GM19395 (cell line): ENCODE data around the gene TCN1.

ENCODE experiments used
- ATAC-seq: cut with Tn5 transposase; IDR thresholded peaks from one replicate; pipeline ENCODE4 v1.9.1; 2021; ENCODE audit warnings: mild to moderate bottlenecking, moderate library complexity; ENCODE audit not compliant: unreplicated experiment

Gene TCN1

DNA sequence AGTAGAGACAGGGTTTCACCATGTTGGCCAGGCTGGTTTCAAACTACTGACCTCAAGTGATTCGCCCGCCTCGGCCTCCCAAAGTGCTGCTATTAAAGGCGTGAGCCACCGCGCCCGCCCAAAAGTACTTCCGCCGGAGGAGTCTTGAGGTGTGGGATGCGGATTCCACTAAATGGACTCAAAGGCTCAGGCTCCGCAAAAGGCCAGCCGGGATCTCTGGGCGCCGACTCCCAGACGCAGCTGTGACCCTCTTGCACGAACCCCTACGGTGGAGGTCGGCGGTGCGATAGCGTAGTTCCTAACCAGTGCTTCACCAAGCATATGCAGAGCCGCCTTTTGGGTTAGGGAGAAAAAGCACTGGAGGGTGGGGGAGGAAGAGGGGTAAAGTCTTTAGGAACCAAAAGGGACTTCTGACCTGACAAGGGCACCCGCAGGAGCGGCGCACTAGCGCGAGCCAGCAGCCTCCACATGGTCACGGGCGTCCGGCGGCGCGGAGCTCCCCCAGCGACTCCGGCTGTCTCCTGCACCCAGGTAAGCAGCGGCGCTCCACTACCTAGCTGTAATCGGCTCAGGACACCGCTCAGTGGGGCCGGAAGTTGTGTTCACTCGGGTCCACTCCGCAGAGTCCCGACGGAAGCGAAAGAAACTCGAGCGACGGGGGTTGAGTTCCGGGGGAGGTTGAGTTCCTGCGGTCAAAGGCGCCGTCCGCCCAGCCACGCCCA lies 55.9 kb downstream of the TCN1 start, which contains the start of gene MRPL16:
MRPL16 (minus strand) TSS at position 590 of the 722 bp plus-strand sequence; CDS start at position 470, 120 bp downstream.
- peak; percentile 97 for ATAC-seq

DNA sequence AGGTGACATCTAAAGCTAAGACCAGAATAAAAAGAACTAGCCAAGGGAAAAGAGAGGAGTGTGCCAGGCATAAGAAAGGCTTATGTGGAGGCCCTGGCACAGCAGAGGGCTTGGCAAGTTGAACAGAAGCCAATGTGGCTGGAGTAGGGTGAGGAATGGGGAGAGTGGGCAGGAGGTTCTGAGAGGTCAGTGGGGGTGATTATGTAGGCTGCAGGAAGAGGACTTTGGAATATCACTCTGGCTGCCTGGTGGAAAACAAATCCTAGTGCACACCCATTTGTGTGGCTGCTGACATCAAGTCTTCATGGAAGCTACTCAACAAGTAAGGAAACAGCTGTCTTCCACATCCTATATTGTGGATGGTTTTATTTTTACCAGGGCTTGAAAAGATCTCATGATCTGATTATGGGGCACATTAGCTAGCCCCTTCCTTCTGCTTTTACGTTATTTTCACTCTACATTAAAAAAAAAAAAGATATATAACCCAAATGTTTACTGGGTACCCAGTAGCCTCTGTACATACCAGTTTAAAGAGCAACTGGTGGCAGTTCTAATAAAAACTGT lies 59.2 kb downstream of the TCN1 start:
- no peak for ATAC-seq

DNA sequence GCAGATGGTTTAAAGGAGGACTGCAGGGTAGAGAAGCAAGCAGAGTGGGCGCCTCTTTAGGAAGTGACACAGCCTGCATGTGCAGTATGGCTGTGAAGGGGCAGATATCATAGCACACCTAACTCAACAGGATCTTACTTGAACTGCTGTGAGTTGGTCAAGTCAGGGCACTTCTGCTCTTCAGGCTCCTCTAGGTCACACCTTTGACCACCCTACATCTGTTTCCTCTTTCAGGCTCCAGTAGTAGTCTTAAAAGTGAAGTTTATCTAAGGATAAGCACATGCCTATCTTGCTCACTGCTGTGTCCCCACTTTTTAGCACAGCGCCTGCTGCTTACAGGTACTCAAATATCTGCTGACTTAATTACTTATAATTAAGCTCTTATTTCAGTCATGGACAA lies 62.2 kb downstream of the TCN1 start:
- ATAC-seq = no peak
